ENCODE measurements around the gene MLST8.

DNA sequence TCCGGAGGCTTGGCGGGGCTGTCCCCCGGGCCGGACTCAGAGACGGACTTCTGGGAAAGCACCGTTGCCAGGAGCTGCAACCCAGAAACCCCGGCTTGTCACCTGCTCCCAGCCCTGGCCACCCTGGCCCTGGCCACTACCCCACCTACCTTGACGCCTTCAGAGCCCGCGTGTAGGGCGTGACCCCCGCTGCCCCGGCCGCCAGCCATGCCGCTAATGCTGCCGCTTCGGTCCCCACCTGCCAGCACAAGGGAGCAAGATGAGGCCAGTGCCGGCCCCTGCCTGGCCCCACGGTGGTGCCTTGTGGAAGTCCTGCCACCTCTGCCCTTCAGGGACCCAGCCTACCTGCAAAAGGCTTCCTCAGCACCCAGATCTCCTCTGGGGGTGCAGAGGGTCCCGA, 20.3 kb upstream of the MLST8 start:
- TF ChIP-seq, protein P1, sequence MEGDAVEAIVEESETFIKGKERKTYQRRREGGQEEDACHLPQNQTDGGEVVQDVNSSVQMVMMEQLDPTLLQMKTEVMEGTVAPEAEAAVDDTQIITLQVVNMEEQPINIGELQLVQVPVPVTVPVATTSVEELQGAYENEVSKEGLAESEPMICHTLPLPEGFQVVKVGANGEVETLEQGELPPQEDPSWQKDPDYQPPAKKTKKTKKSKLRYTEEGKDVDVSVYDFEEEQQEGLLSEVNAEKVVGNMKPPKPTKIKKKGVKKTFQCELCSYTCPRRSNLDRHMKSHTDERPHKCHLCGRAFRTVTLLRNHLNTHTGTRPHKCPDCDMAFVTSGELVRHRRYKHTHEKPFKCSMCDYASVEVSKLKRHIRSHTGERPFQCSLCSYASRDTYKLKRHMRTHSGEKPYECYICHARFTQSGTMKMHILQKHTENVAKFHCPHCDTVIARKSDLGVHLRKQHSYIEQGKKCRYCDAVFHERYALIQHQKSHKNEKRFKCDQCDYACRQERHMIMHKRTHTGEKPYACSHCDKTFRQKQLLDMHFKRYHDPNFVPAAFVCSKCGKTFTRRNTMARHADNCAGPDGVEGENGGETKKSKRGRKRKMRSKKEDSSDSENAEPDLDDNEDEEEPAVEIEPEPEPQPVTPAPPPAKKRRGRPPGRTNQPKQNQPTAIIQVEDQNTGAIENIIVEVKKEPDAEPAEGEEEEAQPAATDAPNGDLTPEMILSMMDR (optimal IDR thresholded peaks at IDR 0.05 in 1 of 3, IDR thresholded peaks at IDR 0.05 in 1 of 3, conservative IDR thresholded peaks at IDR 0.05 in 1 of 3; ENCODE audit: extremely low read depth in 1 of 3, insufficient read depth in 2 of 3, low read length in 3 of 3), result no peak
- TF ChIP-seq EZH2 (IDR thresholded peaks at IDR 0.05; ENCODE audit: low read length), result no peak

Measured in keratinocyte (primary cell).